Activated CD8-positive, alpha-beta memory T cell treated with anti-CD3 and anti-CD28 coated beads, Interleukin-2, amount 50 U/mL, for 48 hours (primary cell): ENCODE data around the gene KLHL34.

Source experiments
- DNase-seq: peaks from one replicate; pipeline ENCODE4 v3.0.0-alpha.2; 2020

The KLHL34 gene, protein sequence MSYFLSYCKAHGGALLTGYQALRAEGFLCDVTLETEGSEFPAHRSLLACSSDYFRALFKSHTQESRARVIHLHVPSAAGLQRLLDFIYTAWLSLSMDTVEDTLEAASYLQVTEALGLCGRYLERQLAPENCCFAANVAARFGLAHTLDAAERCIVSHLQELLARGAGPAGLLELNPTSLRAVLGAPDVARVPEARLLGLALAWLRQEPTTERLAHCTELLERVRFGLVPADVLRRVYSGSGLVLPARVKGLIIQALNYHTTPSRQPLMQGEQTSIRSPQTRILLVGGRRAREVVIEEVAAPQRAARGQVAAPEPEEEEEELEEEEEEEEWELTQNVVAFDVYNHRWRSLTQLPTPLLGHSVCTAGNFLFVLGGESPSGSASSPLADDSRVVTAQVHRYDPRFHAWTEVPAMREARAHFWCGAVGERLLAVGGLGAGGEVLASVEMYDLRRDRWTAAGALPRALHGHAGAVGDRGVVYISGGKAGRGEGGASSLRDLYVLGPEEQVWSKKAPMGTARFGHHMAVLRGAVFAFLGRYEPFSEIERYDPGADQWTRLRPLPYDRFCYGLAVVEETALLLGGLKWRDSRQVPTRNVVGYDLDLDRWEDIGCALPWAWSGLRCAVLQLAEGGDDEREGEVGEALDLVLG

GRCh38 chrX:21658152-21658737 lies at the start of gene KLHL34:
Gene KLHL34 (minus strand): TSS chrX:21658330. CDS start chrX:21657788, 542 bp downstream.
- DNase-seq, result peak; percentile 51

DNA sequence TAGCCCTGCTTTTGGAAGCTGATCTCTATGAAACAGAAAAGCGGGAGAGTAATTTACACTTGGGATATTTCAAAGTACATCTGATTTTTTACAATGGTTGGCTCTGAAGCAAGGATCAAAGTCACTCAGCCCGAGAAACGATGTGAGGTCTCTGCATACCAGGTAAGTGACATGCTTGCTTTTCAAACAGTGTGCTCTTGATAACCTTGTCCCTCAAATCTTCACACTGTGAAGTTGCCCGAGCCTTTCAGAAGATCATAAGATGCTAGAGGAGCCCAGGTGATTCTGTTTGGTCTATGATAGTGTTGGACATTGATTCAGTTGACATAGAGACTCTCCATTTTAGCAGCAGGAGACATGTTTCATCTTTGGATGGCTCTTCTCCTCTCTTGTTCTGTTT lies 47.1 kb upstream of the KLHL34 start:
- DNase-seq, result no peak

GRCh38 chrX:21702725-21703124 lies 44.6 kb upstream of the KLHL34 start:
- DNase-seq, result no peak

GRCh38 chrX:21700967-21701366 lies 42.8 kb upstream of the KLHL34 start:
- DNase-seq, result no peak

- DNase-seq, result no peak
Observed at GRCh38 chrX:21700275-21700674, 42.1 kb upstream of the KLHL34 start.

DNA sequence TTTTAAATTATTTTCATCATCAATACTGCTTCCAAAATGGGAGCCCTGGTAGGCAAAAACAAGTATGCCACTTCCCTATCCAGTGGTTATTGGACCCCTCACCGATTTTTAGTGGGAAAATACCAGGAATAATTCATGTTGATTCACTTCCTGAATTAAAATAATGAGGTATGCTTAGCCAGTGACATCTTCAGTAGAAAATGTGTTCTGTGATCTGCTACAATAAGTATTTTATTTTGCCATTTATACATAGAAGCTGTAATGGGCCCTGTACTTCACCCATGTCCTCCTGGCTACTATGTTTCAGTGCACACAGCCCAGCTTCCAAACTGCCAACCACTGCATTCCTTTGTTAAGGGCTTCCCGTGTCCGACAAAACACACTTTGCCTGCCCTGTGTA lies 41.0 kb upstream of the KLHL34 start:
- DNase-seq, result no peak

DNA sequence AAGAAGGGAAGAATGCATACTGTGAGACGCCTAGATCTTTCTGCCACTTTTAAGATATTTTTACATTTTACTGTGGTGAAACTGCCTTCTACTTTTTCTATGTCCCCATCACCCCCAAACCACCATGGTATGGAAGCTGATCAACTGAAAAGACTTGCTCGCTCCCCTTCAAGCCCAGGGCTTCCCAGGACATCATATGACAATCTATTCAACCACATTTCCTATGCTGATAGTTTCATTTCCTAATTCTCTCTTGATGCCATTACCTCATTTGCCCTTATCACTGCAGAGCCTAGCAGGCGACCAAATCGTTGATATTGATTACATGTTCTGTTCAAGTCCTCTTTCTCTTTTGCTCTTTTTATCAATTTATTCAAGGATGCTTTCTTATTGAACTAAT lies 40.1 kb upstream of the KLHL34 start:
- DNase-seq, result no peak

GRCh38 chrX:21691512-21692018 lies 33.4 kb upstream of the KLHL34 start:
- no peak for DNase-seq

GRCh38 chrX:21683941-21684340 lies 25.8 kb upstream of the KLHL34 start:
- no peak for DNase-seq

- DNase-seq, result no peak
Observed at GRCh38 chrX:21678048-21678612, 20.0 kb upstream of the KLHL34 start.

DNA sequence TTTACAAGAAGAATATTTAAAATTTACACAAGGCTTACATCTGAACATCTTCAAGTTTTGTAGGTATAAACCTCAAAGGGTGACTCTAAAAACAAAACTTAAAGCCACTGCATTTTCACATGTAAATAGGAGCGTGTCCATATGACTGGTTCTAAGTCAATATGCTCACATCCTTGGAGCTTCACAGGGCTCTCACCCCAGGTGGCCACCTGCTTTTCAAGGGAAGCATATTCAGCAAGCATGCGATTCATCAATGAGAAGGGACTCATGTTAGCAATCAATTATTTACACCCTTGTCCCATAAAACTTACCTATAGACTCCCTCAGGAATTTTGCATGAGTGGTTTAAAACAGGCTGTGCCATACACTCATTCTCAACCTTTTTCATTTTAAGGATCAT lies 17.8 kb upstream of the KLHL34 start:
- no peak for DNase-seq

GRCh38 chrX:21674430-21675186 lies 16.5 kb upstream of the KLHL34 start:
- no peak for DNase-seq

GRCh38 chrX:21666679-21667078 lies 8.5 kb upstream of the KLHL34 start:
- DNase-seq, result no peak

GRCh38 chrX:21666252-21666651 lies 8.1 kb upstream of the KLHL34 start:
- DNase-seq, result no peak

- DNase-seq, result no peak
Observed at GRCh38 chrX:21662761-21663160, 4.6 kb upstream of the KLHL34 start.

DNA sequence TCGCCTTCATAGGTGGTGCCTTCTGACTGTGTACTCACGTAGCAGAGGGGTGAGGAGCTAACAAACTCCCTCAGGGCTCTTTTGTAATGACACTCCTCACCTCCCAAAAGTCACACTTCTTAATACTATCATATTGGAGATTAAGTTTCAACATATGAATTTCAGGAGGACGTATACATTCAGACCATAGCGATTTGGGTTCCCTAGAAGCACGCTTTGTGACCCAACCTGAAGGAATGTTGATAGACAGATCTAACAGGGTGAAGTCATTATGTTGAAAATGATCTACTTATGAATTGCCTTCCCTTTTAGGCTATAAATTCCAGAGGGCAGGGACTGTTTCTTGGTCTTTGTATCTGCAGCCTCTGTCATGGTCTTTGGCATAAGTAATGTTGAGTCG lies 3.2 kb upstream of the KLHL34 start:
- DNase-seq, result no peak

DNA sequence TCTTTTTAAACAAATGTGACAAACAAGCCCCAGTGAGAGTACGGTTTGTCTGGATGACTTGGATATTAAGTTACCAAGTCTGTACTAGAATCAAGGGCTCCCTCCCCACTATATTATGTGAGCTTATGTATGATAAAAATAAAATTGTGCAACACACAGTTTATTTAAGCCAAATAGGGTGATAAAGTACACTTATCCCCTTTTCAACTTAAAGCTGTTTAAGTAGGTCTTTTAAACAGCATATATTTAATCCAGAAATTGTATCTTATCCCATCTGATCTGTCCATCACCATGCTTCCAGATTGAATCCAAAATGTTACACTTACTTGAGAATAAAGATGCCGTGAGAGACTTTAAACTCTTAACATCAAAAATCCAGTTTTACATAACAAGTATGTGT lies 2.0 kb upstream of the KLHL34 start:
- DNase-seq, result no peak

- no peak for DNase-seq
Observed at GRCh38 chrX:21659320-21659719, 1.2 kb upstream of the KLHL34 start.

DNA sequence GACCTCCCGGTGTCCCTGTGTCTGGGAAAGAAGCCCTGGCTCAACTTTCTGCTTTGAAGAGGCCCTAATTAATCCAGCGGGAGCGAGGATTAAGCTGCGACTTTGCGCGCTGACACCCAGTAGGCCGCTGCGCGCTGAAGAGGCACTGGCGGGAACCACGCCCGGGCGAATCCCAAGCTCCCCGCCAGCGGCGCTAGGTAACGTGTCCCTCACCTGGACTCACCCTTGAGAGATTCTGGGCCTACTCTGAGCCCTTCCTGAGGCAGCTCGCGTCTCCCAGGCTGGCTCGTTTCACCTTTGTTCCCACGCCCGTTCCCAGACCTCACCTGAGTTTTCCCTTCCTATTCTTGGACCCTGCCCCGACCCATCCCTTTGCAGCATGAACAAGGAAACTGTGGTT lies 616 bp upstream of the KLHL34 start:
- DNase-seq, result no peak

DNA sequence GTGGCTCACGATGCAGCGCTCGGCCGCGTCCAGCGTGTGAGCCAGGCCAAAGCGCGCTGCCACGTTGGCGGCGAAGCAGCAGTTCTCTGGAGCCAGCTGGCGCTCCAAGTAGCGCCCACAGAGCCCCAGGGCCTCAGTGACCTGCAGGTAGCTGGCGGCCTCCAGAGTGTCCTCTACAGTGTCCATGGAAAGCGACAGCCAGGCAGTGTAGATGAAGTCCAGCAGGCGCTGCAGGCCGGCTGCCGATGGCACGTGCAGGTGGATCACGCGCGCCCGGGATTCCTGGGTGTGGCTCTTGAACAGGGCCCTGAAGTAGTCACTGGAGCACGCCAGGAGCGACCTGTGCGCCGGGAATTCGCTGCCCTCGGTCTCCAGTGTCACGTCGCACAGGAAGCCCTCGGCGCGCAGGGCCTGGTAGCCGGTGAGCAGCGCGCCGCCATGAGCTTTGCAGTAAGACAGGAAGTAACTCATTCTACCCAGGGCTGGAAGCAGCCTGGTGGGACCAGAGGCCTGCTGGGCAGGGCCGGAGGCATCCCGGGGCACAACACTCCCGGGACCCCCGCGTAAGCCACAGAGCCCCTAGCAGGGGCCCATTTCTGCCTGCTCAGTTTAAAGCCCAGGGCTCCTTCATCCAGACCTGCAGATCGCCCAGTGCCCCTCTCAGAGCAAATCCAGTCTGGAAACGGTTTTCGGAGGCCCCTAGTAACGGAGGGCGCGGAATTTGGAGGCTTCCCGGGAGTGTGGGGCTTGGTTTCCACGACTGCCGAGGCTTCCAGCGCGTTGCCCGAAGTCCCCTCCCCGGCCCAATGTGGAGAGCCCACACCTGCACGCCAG lies 595 bp downstream of the KLHL34 start:
- DNase-seq, result peak; percentile 44

- DNase-seq, result peak; percentile 44
Observed at GRCh38 chrX:21656587-21657317, 1.4 kb downstream of the KLHL34 start.
